HG02588 (cell line): Measurements from ENCODE around the gene NT5M.
"Not testable (repeated sequence)": the region's sequence is repeated elsewhere in the genome, so short reads cannot be mapped to it uniquely, and the experiment has no call there.

Source experiments
- ATAC-seq: cut with Tn5 transposase; IDR thresholded peaks from one replicate; pipeline ENCODE4 v1.9.1; 2021; ENCODE audit warnings: mild to moderate bottlenecking, moderate library complexity; ENCODE audit not compliant: unreplicated experiment

NT5M gene

DNA sequence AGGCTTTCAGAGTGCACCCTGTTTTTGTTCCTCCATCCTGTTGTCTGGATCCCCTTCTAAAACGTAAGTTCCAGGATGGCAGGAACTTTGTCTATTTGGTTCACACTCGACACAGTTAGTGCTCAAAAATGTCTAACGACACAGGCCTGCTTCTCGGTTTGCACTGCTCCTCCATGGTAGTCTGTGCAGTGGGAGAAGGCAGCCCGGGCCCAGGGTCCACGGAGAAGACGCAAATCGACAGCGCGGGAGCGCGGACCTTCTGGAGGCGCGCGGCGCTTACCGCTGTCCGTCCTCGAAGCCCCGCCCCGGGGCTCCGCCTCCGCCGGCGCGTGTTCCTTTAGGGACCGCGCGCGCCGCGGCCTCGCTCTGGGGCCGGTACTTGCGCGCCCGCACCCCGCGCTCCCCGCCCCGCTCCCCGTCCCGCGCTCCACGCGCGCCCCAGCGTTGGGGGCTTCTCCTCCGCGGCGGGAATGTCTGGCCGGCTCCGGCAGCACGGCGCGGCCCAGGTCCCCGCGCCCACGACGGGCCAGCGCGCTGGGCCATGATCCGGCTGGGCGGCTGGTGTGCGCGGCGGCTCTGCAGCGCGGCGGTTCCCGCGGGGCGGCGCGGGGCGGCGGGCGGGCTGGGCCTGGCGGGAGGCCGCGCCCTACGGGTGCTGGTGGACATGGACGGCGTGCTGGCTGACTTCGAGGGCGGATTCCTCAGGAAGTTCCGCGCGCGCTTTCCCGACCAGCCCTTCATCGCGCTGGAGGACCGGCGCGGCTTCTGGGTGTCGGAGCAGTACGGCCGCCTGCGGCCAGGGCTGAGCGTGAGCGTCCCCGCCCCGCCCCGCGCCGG lies at the start of gene NT5M:
NT5M (plus strand) TSS at position 364 of the 837 bp plus-strand sequence; CDS start at position 542, 178 bp downstream.
- ATAC-seq: peak; percentile 63

DNA sequence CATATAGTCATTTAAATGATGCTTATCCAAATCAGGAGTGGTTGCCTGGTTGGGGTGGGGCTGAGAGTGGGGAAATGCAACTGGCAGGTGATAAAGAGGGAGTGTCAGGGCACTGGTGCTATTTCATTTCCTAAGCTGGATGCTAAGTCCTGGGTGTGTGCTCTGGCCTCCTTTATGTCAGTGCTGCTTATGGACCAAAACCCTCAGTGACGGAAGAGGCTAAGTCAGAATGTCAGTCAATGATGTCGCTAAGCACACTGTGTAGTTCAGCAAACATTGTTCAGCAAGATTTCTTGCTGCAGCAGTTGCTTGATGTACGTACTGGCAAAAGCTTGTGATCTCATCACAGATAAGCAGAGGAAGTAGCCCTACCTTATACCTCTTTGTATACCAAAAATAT lies 49.8 kb upstream of the NT5M start:
- no peak for ATAC-seq

DNA sequence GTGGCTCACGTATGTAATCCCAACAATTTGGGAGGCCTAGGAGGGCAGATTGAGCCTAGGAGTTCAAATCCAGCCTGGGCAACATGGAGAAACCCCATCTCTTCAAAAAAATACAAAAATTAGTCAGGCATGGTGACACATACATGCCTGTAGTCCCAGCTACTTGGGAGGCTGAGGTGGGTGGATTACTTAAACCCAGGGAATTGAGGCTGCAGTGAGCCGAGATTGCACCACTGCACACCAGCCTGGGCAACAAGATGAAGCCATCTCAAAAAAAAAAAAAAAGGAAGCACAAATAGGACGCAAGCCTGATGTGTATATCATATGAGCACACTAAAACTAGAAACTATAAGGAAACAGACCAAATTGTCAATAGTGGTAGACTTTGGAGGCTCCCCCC lies 49.1 kb upstream of the NT5M start:
- ATAC-seq: no peak

DNA sequence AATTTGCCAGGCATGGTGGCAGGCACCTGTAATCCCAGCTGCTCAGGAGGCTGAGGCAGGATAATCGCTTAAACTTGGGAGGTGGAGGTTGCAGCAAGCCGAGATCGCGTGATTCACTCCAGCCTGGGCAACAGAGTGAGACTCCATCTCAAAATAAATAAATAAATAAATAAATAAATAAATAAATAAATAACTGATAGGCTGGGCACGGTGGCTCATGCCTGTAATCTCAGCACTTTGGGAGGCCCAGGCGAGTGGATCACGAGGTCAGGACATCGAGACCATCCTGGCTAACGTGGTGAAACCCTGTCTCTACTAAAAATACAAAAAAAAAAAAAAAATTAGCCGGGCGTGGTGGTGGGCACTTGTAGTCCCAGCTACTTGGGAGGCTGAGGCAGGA lies 47.5 kb upstream of the NT5M start:
- not testable (repeated sequence) for ATAC-seq

DNA sequence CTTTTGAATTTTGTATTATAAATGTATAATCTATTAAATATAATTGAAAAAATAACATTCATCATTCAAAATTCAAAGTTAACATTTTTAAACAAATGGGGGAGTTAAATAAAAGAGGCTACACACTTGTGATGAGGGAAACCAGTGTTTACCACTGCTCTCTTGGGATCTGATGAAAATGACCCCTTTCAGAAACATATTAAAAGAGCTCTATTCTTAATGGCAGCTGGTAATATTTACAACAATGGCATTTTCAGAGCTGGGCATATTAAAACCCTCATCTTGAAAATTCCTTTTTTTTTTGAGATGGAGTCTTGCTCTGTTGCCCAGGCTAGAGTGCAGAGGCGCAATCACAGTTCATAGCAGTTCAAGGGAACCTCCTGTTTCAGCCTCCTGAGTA lies 46.9 kb upstream of the NT5M start:
- no peak for ATAC-seq

DNA sequence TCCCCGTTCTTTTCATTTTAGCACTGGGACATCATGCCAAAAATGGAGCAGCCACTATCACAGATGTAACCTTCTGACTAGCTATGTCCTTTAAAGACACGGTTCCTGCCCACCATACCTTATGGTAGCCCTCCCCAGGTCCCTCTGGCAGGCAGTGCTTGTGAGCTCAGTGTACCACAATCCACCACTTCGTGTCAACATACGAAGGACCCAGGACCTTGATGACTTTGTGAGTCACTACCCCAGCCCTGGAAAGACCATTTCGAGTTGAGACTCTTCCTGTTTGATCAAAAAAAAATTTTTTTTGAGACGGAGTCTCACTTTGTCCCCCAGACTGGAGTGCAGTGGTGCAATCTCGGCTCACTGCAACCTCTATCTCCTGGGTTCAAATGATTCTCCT lies 45.2 kb upstream of the NT5M start:
- no peak for ATAC-seq

DNA sequence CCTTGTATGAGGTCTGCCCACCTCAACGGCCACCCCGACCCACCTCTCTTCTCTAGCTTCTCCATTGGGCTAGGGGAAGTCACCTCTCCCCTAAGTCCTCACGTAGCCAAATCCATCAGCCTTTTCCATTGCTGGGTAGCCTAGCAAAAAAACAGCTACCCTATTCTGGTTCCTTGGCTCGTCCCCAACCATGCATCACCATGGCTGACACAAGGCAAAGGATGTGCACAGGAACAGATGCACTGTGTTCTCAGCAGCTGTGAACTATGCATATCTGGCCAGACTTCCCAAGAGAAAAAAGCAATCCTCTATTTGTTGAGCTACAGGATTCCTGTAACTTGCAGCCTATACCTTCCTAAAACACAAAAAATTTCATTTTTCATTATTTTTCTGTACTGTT lies 44.2 kb upstream of the NT5M start:
- no peak for ATAC-seq

DNA sequence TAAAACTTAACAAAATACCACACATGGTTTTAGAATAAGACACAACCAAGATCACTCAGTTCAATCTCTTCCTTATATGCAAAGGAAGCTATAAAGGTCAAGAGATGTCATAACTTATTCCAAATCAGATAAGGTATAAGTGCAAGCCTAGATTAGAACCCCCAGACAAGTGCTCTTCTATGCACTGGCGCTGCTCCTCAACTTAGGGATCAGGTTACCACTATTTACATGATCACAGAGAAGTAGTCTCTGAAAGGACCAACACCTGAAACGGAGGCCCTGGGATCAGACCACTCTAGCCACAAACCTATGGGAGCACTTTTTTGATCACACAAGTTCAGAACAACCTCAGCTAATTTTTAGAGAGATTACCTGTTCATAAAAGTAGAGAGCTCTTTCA lies 38.7 kb upstream of the NT5M start:
- ATAC-seq: no peak

DNA sequence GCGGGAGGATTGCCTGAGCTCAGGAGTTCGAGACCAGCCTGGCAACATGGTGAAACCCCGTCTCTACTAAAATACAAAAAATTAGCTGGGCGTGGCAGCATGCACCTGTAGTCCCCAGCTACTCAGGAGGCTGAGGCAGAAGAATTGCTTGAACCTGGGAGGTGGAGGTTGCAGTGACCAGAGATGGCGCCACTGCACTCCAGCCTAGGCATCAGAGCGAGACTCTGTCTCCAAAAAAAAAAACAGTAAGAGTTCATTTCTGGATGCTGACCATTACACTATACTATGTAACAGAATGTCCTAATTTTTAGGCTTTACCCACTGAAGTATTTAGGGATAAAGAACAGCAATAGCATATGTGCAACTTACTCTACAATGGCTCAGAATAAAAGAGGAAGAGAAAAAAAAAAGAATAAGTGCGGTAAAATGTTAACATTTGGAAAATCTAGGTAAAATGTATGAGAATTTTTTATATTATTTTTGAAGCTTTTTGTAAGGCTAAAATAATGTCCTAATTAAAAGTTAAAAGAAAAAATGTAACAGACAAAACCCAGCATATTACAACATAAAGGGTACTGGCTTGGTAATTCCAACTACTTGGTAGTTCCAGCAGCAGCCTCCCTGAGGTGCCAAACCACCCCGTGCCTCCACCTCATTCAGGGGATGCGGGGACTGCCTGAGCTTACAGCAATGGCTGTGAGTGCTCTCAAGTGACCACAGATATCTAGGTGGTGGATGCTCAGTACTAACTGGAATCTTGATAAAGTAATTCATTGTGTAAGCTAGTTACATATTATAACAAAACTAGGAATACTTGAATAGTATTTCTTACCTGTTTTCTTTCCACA lies 33.0 kb upstream of the NT5M start:
- ATAC-seq: no peak

DNA sequence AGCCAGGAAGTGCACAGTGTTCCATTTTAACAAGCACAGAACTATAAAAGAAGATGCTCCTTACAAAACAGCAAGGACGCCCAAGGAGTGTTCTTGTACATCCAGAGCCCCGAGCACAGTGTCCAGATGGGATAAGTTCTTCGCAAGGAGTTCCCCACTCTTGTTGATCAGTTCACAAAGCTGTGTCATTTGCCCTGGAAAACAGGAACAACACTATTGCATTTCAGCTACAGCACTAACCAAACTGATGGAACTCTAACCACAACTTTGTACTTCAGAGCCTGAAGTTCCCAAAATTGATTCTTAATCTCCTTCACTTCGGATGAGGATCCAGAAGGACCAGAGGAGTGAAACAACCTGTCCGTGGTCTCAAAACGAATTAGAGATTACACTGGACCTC lies 27.2 kb upstream of the NT5M start:
- no peak for ATAC-seq

DNA sequence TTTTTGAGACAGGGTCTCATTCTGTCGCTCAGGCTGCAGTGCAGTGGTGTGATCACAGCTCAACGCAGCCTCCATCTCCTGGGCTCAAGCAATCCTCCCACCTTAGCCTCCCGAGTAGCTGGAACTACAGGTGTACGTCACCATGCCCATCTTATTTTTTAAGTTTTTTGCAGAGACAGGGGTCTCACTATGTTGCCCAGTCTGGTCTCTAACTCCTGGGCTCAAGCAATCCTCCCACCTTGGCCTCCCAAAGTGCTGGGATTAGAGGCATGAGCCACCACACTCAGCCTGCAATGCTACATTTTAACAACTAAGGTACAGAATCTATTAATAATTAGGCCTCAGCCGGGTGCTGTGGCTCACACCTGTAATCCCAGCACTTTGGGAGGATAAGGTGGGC lies 25.7 kb upstream of the NT5M start:
- ATAC-seq: not testable (repeated sequence)

DNA sequence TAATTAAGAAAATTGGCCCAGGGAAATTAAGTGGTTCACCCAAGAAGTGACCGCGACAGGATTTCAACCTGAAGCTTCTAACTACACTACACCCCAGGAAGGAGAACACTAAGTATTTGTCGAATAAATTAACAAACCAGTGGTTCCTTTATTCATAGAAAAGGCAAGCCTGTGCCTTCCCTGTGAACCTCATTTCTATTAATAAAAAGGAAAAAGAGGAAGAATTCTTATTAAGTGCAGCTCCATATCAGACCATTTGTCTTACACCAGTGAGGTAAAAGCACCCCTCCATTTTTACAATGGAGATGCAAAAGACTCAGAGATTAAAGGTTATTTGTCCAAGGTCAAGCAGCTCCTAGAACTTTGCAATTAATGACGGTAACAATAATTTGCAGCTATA lies 23.9 kb upstream of the NT5M start:
- ATAC-seq: no peak

DNA sequence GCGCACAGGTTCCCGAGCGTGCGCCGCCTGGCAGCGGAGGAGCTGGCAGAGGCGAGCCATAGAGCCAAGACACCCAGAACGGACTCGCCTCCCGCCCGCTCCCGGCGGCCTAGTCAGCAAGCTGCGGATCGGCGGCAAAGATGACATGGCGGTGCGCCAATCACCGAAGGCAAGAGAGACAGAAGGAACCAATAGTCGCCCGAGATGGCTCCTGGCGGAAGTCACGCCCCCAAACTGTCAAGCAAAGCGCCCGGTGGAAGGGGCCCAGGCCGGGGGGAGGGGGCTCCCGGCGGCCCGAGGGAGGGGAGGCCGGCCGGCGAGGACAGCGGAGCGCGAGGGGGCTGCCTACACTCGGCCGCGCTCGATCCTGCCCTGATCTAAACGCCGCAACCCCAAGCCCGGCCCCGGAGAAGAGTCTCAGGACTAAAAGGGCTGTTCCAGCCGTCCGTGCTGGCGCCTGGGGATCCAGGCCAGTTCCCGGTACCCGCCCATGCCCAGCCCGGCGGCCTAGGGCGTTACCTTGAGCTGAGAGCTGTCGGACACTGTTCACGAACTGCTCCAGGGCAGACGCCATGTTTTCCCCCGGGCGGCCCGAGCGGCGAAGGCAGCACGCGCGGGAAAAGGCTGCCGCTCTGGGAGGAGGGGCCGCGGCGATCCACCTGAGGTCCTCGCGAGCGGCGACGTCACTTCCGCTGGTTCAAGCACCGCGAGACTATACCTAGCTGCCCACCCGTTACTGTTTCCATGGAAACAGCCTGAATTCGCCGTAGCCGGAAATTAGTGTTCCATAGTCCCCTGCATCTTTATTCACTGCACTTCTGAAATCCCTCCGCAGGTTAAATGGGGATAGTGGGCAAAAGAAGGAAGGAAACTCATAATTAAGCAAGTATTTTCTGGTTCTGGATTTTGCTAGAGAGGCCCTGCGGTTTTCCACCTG lies 22.3 kb upstream of the NT5M start, which contains the start of gene COPS3:
COPS3 (minus strand) TSS at position 634 of the 937 bp plus-strand sequence; CDS start at position 574, 60 bp downstream.
- ATAC-seq: peak; percentile 87

DNA sequence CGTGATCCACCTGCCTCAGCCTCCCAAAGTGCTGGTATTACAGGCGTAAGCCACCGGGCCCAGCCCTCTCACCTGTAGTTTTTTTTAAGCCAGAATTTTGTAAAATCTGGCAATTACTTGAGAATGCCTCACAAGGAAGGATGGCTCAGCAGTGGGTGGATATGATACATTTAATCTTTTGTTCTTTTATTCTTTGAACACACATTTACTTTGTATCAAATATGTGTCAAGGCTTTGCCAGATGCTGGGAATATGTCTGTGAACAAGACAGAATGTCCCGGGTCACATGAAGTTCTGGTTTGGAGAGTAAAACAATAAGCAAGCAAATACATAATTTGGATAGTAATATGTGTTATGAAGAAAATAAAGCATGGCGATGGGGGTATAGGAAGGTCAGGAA lies 17.2 kb upstream of the NT5M start:
- ATAC-seq: no peak

DNA sequence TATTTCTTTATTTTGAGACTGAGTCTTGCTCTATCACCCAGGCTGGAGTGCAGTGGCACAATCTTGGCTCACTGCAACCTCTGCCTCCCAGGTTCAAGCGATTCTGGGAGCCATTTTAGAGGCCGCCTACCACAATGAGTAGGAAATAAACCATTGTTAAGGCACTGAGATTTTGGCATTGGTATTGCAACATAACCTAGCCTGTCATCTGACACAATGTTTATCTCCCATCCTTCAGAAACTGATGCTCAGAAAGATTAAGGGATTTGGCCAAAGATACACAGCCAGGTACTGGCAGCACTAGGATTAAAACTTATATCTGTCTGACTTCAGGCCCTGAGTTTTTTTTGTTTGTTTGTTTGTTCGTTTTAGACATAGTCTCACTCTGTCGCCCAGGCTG lies 14.1 kb upstream of the NT5M start:
- no peak for ATAC-seq

DNA sequence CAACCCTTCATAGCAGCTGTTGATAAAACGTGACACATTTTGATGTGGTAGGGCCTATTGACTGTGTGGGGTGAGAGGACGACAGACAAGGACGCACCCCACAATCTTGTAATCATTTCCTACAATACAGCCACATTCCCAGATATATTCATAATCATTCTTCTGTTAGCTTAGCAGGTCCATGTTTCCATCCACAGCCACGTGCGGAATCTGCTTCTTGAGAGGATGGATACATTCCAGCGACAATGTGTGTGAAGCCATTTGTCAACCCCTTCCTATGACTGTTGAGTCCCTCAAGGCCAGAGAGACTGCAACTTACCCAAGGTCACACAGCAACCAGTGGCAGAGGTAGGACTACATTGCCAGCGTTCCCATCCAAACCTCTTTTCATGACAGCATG lies 13.5 kb upstream of the NT5M start:
- no peak for ATAC-seq

DNA sequence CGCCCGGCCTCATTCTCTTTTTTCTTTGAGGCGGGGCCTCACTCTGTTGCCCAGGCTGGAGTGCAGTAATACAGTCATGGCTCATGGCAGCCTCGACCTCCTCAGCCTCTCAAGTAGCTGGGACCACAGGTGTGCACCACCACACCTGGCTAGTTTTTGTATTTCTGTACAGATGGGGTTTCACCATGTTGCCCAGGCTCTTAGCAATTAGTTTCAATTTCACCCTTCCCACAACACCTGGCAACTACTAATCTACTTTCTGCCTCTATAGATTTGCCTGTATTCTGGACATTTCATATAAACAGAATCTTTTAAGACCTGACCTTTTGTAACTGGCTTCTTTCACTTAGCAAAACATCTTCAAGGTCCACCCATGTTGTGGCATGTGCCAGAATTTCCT lies 8.0 kb upstream of the NT5M start:
- ATAC-seq: no peak

DNA sequence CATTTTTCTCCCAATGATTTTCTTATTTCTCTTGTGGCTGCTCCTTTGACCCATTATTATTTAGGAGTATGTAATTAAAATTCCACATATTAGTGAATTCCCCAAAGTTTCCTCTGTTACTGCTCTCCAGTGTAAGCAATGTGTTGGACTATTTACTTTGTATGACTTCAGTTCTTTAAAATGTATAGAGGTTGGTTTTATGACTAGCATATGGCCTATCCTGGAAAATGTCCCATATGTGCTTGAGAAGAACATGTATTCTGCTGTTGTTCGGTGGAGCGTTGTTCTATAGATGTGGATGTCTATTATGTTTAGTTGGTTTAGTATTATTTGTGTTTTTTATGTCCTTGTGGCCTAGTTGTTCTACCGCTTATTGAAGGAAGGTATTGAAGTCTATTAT lies 6.0 kb upstream of the NT5M start:
- ATAC-seq: no peak

DNA sequence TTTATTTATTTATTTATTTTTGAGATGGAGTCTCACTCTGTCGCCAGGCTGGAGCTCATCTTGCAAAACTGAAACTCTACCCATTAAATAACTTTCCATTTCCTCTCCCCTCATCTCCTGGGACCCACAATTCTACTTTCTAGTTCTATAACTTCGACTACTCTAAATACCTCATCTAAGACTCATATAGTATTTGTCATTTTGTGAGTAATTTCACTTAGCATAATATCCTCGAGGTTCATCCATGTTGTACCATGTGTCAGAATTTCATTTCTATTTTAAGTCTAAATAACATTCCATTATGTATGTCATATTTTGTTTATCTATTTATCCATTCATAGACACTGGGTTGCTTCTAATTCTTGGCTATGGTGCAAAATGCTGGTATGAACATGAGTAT lies 5.1 kb upstream of the NT5M start:
- no peak for ATAC-seq

DNA sequence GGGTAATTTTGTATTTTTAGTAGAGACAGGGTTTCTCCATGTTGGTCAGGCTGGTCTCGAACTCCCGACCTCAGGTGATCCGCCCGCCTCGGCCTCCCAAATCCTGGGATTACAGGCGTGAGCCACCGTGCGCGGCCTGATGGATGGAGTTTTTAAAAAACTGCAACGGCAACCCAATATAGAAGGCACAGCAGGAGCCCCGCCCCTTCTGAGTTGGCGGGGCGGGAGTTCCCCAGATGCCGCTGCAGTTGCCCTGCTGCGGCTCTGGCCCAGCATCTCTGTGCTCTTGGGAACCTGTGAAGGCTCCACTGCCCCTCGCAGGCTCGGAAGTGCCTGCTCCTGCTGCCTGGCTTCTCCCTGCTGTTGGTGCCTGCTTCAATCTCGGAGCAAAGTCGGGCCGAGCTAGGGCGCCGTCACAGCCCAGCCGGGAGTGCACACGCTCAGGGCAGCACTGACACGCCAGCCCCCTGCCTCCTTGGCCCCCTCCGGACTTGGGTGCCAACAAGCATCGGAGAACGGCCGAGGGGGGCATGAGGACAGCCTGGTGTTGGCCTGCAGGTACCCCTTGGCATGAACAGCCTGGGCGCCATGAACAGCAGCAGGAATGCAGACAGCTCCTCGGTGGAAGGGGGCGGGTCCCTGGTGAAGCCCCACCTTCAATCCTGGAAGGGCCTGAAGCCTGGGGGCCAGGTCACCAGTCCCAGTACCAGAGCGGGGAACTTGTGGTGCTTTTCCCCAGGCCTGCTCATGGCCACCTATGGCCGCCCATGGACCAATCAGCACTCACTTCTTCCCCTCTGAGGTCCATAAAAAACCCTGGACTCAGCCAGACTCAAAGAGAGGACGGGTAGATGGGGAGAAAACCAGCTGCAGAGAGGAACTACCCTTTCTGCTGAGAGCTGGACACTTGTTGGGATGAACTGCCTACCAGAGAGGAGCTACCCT lies 2.3 kb upstream of the NT5M start:
- ATAC-seq: no peak
